GM18502 (cell line): ENCODE results near the gene UNC45B.
"Not testable (repeated sequence)": the region's sequence is repeated elsewhere in the genome, so short reads cannot be mapped to it uniquely, and the experiment has no call there.

Source experiments
- ATAC-seq: cut with Tn5 transposase; IDR thresholded peaks from one replicate; pipeline ENCODE4 v1.9.1; 2021; ENCODE audit warnings: mild to moderate bottlenecking; ENCODE audit not compliant: unreplicated experiment, poor library complexity

Gene UNC45B

GRCh38 chr17:35169835-35170363 lies 22.3 kb downstream of the UNC45B start:
- ATAC-seq, result no peak

- ATAC-seq, result no peak
Measured at GRCh38 chr17:35170968-35171771, 23.6 kb downstream of the UNC45B start.

DNA sequence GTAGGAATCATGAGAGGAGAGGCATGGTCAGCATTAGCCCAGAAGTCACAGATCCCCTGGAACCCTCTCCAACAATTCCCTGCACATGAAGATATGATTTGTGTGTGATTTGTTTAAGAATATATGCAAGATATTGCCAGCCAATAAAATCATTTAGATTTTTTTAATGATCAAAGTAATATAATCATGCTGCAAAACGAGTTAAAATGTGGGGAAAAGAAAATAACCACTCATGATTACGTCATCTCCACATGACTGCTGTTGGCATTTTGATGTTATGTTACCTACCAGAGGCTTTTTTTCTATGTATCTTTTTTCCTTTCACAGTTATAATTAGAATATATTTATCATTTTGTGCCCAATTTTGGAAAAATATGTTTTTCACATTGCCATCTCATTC lies 24.2 kb downstream of the UNC45B start:
- ATAC-seq, result no peak

- not testable (repeated sequence) for ATAC-seq
Measured at GRCh38 chr17:35172321-35172720, 24.7 kb downstream of the UNC45B start.

- ATAC-seq, result no peak
Measured at GRCh38 chr17:35174835-35175334, 27.3 kb downstream of the UNC45B start.

GRCh38 chr17:35175638-35176415 lies 28.2 kb downstream of the UNC45B start:
- no peak for ATAC-seq

DNA sequence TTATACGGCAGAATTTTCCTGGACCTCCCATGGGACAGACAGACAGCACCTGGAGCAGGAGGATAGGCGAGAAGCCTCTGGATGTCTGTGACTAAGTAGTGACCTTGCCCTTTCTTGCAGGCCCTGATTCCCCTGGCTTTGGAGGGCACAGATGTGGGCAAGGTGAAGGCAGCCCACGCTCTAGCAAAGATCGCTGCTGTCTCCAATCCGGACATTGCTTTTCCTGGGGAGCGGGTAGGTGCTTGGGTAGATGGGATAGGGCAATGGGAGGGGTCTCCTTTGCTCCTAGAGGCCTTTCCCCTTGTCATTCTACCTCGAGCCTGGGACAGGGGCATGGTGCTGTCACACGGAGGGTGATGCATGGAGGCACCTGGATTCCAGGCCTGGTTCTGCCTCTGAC lies 29.3 kb downstream of the UNC45B start:
- ATAC-seq, result no peak

DNA sequence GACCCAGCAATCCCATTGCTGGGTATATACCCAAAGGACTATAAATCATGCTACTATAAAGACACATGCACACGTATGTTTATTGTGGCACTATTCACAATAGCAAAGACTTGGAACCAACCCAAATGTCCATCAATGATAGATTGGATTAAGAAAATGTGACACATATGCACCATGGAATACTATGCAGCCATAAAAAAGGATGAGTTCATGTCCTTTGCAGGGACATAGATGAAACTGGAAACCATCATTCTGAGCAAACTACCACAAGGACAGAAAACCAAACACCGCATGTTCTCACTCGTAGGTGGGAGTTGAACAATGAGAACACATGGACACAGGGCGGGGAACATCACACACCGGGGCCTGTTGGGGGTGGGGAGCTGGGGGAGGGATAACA lies 31.8 kb downstream of the UNC45B start:
- ATAC-seq, result not testable (repeated sequence)

DNA sequence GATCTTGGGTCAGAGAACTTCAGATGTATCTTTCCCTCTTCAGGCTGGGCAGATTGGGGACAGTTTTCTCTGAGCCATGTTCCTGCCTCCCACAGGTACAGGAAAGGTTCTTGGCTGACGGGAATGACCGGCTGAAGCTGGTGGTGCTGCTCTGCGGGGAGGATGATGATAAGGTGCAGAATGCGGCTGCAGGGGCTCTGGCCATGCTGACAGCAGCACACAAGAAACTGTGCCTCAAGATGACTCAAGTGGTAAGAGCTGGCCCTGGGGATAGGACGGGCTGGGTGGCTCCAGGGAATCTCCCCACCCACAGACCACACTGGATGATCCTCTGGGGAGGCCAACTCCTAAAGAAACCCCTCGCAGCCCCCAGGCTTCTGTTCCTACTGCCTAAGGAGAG lies 35.7 kb downstream of the UNC45B start:
- no peak for ATAC-seq

DNA sequence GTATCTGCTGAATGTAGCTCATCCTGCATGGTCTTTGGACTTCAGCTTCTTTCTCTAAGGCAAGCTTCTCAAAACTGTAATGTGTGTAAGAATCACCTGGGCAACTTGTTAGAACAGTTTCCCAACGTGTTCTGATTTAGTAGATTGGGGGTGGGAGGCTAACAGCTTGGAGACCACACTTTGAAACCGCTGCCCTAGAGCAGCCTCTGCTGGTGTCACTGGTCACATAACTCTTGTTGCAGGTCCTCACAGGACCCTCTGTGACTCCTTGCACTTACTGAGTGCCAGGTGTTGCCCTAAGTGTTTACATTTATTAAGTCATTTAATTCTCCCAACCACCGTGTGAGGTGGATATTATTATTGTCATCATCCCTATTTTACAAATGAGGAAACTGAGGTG lies 36.7 kb downstream of the UNC45B start:
- no peak for ATAC-seq

- ATAC-seq, result no peak
Measured at GRCh38 chr17:35185849-35186248, 38.2 kb downstream of the UNC45B start.

- no peak for ATAC-seq
Measured at GRCh38 chr17:35187481-35187880, 39.9 kb downstream of the UNC45B start.

GRCh38 chr17:35188111-35188510 lies 40.5 kb downstream of the UNC45B start:
- ATAC-seq, result no peak

GRCh38 chr17:35189291-35189690 lies 41.7 kb downstream of the UNC45B start:
- no peak for ATAC-seq

GRCh38 chr17:35191001-35191695 lies 43.5 kb downstream of the UNC45B start:
- no peak for ATAC-seq

- no peak for ATAC-seq
Measured at GRCh38 chr17:35192708-35193107, 45.1 kb downstream of the UNC45B start.

GRCh38 chr17:35194001-35194400 lies 46.4 kb downstream of the UNC45B start, which contains the start of gene SLC35G3:
SLC35G3 (minus strand) TSS chr17:35194393; CDS start chr17:35194307, 86 bp downstream.
- ATAC-seq, result not testable (repeated sequence)

GRCh38 chr17:35195062-35195461 lies 47.4 kb downstream of the UNC45B start:
- ATAC-seq, result not testable (repeated sequence)

GRCh38 chr17:35202582-35202981 lies 55.0 kb downstream of the UNC45B start:
- ATAC-seq, result not testable (repeated sequence)

DNA sequence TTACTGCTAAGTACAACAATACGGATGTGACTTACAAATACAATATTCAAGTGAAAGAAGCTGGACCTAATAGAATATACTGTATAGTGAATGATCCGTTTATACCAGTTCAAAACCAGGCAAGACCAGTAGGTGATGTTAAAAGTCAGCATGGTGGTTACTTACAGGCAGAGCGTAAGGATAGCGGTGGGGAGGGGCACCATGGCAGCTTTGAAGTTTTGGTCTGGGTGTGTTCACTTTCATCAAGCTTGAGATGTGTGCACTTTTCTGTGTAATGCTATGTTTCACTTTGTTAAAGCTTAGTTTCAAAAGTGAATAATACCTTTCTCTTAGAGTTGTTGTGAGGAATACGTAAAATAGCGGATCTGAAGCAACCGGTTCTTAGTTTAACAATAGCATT lies 63.1 kb downstream of the UNC45B start:
- no peak for ATAC-seq
